HG03575 (cell line): ENCODE measurements around the gene TIMP3.
"Not testable (repeated sequence)": the region's sequence is repeated elsewhere in the genome, so short reads cannot be mapped to it uniquely, and the experiment has no call there.

ENCODE experiments used
- ATAC-seq: cut with Tn5 transposase; IDR thresholded peaks from one replicate; pipeline ENCODE4 v1.9.1; 2021; ENCODE audit not compliant: unreplicated experiment, insufficient number of reproducible peaks, low FRiP score; ENCODE audit errors: extremely low read depth

The TIMP3 gene

GRCh38 chr22:32870474-32870873 is 69.0 kb downstream of the TIMP3 start:
- ATAC-seq, result no peak

DNA sequence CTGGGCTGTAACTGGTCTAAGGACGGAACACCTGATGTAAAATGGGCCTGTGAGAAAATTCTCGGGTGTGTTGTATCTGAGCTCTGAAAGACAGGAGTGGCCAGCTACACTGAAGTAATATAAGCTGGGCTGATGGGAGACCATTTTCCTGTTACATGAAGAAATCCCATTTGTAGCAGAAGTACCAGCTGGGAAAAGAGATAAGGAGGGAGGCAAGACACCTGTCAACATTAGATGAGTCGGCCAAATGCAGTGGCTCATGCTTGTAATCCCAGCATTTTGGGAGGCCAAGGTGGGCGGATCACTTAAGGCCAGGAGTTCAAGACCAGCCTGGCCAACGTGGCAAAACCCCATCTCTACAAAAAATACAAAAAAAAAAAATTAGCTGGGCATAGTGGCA is 72.1 kb downstream of the TIMP3 start:
- not testable (repeated sequence) for ATAC-seq

DNA sequence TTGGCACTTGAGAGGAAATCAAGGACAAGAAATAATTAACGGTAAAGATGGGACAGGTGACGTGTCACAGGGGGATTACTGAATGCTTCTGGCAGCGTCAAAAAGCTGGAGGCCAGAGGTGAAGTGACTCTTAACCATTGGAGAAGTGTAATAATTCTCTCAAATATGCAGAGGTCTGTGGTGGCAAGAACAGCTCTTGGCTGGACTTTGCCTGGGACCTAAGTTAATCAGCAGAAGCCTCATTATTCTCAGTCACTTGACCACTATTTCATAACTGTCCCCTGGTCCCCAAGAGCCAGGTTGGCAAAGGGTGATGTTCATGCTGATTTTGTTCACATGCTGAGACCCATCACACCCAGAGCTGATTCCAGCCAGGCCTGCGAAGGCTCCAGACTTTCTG is 72.9 kb downstream of the TIMP3 start:
- ATAC-seq, result no peak

DNA sequence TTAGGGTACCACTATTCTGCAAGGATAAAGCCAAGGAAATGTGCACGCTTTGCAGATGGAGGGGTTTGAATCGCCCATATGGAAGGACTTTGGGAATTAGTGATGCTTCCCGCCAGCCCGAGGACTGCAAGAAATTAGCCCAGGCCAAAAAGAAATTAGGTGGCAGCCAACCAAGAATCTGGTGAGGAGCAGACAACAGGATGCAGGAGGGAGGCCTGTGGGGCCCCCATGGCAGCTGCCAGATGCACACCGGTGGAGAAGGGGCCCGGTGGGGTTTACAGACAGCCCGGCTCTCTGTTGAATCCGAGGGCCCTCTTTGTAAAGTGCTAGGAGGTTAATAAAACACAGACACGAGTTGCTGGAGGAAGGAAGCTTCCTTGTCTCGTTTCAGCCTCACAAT is 73.5 kb downstream of the TIMP3 start:
- no peak for ATAC-seq

- ATAC-seq, result no peak
Measured at GRCh38 chr22:32876516-32876915, 75.0 kb downstream of the TIMP3 start.

GRCh38 chr22:32877196-32877595 is 75.7 kb downstream of the TIMP3 start:
- no peak for ATAC-seq

DNA sequence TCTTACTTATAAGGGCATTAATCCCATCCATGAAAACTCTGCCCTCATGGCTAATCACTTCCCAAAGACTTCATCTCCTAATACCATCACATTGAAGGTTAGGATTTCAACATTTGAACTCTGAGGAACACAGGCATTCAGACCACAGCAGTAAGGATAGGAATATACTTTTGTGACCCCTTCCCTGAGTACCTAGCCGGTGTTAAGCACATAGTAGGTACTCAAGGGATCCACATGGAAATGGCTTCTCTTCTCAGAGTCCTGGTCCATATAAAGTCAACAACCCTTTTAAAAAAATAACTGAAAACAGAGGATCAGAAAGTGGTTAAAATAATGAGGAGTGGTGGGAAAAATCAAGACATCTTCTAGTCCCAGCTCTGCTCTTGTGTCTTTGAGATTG is 78.0 kb downstream of the TIMP3 start:
- ATAC-seq, result no peak

- ATAC-seq, result no peak
Measured at GRCh38 chr22:32880061-32880460, 78.6 kb downstream of the TIMP3 start.

DNA sequence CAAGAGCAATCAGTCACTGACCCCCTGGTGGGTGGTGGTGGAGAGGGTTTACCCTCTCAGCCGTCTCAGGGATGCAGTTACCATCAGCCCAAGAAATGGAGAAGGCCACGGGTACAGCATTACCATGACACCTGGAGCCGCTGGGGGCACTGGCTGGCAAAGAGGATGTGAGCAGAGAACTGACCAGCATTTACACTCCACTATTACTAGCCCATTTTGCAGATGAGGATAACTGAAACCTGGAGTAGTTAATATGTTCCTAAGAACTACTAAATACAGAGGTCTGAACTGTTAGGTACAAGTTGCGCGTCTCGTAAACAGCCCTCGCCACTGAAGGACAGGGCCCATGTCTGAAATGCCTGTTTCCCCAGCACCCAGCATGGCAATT is 79.0 kb downstream of the TIMP3 start:
- no peak for ATAC-seq

GRCh38 chr22:32880893-32881596 is 79.5 kb downstream of the TIMP3 start:
- ATAC-seq, result no peak

- ATAC-seq, result no peak
Measured at GRCh38 chr22:32882360-32882755, 80.9 kb downstream of the TIMP3 start.

- ATAC-seq, result no peak
Measured at GRCh38 chr22:32882774-32883530, 81.4 kb downstream of the TIMP3 start.

DNA sequence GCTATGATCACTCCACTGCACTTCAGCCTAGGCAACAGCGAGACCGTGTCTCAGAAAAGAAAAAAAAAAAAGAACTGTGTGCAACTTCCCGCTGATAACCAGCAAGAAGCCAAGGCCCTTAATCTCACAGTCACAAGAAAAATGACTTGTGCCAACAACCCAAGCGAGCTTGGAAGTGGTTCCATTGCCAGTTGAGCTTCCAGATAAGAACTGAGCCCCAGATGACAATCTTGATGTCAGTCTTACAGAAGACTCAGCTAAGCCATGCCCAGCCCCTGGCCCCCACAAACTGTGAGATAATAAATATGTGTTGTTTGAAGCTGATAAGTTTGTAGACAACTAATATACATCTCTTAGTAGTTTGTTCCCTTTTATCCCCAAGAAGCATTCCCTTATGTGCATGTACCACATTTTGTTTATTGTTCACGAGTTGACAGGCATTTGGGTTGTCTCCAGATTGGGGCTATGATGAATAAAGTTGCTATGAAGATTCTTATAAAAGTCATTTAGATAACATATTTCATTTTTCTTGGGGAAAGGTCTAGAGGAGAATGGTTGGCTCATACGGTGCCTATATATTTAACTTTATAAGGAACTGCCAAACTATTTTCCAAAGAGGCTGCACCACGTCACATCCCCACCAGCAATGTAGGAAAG is 85.9 kb downstream of the TIMP3 start:
- no peak for ATAC-seq

- no peak for ATAC-seq
Measured at GRCh38 chr22:32888976-32889375, 87.5 kb downstream of the TIMP3 start.

DNA sequence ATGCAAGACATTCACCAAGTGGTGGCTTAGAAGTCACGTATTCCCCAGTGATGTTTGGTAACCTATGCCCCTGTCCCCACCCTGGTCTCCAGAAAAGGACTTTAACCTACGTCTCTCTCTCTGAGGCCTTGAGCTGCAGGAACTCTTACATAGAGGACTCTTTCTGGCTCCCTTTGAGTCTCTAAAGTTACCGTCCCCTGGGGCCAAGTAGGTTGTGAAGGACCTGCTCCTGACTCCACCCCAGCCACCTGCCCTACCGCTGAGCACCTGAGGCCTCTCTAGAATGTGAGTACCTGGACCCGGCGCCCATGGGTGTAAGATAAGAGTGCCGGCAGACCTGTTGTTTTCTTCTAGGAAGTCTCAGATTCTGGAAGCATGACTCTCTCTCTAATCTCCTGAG is 95.4 kb downstream of the TIMP3 start:
- no peak for ATAC-seq

GRCh38 chr22:32897400-32897799 is 95.9 kb downstream of the TIMP3 start:
- no peak for ATAC-seq

DNA sequence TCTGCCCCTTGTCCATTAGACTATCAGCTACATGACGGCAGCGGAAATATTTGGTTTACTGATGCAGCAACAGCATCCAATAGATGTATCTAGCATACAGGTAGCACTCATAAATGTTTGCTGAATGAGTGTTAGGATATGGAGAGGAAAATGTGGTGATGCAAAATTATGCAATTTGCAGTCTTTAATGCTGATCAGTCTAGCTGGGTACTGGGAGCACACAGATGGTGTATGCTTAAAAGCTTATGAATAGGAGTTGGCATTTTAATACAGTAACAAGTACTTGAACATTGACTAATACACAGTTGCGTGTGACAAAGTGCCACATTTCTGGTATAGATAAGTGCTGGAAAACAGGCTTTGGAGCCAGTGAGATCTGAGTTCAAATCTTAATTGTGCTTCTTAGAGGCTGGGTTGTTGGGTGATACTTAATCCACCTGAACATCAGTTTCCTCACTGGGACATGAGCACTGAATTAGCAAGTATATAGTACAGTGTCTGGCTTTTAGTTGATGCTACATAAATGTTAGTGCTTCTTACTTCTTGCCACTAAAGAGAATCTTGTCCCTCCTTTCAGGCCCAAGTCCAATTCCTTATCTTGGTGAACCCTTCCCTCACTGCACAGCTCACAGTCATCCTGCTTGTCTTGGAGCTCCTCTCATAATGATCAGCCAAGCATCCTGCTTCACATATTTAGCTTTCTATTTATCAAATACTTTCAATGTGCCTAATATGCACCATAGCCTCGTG is 99.6 kb downstream of the TIMP3 start:
- ATAC-seq, result no peak

DNA sequence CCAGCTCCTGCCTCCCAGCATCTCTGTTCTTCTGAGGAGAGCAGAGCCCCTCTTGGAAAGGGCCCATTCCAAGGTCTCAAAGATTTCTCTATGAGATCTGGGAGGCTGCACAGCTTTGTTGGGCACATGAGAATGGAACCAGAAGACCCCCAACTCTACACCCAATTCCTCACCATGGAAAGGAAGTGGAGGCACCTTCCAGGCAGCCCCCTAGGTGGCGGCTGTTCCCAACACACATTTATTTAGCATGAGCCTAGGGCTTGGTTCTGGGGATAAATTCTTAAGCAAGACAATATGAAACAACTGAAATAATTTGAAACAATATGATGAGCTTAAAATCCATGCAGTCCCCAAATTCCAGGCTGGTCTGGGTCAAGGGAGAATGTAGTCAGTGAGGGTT is 100.4 kb downstream of the TIMP3 start:
- no peak for ATAC-seq

DNA sequence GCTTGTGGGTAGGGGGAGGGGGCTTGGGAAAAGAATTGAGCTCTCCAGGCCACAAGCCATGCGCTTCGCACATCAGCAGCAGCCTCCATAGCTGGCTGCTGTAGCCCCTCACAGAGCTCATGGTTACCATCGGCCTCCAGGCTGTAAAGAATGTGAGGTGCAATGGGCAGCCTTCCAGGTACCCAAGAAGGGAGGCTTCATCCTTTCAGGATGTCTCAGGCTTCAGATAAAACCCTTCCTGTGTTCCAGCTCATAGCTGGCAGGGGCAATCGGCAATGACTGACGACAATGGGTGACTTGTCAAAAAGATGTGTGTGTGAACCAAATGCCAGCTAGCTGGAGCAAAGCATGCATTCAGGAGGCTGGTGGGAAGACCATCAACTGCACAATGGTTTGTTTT is 102.0 kb downstream of the TIMP3 start:
- ATAC-seq, result no peak

DNA sequence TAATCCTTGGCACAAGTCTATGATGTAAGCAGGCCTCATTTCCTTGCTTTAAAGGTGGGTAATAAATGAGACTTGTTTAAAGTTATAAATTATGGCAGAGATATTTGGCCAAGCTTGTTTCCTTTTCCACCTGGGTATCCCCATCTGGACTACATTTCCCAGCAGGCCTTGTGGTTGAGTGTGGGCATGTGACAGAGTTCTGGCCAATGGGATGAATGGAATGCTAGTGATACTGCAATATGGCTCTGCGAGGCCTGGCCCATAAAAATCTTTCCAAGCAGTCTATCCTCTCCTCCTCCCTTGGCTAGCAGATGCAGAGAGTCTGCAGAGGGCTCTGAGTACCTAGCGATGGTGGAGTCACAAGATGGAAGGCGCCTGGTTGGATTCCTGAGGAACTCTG is 102.5 kb downstream of the TIMP3 start:
- no peak for ATAC-seq
